Measurements from ENCODE around the gene FBXO46.

DNA sequence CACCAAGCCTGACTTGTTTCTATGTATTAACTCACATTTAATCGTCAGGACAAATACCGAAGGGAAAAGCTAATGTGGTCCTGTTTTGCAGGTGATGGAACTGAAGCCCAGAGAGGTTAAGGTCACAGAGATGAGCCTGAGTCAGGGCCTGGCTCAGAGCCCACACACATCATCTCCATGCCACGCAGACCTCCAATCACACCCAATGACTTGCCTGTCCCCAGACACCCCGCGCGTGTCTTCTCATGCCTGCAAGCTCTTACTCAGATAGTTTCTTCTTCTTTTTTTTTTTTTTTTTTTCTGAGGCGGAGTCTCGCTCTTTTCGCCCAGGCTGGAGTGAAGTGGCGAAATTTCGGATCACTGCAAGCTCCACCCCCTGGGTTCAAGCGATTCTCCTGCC is 21.9 kb upstream of the FBXO46 start:
- TF ChIP-seq, protein P1, sequence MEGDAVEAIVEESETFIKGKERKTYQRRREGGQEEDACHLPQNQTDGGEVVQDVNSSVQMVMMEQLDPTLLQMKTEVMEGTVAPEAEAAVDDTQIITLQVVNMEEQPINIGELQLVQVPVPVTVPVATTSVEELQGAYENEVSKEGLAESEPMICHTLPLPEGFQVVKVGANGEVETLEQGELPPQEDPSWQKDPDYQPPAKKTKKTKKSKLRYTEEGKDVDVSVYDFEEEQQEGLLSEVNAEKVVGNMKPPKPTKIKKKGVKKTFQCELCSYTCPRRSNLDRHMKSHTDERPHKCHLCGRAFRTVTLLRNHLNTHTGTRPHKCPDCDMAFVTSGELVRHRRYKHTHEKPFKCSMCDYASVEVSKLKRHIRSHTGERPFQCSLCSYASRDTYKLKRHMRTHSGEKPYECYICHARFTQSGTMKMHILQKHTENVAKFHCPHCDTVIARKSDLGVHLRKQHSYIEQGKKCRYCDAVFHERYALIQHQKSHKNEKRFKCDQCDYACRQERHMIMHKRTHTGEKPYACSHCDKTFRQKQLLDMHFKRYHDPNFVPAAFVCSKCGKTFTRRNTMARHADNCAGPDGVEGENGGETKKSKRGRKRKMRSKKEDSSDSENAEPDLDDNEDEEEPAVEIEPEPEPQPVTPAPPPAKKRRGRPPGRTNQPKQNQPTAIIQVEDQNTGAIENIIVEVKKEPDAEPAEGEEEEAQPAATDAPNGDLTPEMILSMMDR (IDR thresholded peaks at IDR 0.05) = no peak
- TF ChIP-seq RCOR1 (IDR thresholded peaks at IDR 0.05; ENCODE audit: low read length) = no peak
- no peak for TF ChIP-seq NRF1 (IDR thresholded peaks at IDR 0.05; ENCODE audit: low read depth, low read length)
- TF ChIP-seq, protein P2, sequence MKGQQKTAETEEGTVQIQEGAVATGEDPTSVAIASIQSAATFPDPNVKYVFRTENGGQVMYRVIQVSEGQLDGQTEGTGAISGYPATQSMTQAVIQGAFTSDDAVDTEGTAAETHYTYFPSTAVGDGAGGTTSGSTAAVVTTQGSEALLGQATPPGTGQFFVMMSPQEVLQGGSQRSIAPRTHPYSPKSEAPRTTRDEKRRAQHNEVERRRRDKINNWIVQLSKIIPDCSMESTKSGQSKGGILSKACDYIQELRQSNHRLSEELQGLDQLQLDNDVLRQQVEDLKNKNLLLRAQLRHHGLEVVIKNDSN (IDR thresholded peaks at IDR 0.05; ENCODE audit: borderline replicate concordance, low read depth) = no peak
- TF ChIP-seq, protein P3, sequence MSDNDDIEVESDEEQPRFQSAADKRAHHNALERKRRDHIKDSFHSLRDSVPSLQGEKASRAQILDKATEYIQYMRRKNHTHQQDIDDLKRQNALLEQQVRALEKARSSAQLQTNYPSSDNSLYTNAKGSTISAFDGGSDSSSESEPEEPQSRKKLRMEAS (IDR thresholded peaks at IDR 0.05; ENCODE audit: low read depth) = no peak
